Activated naive CD8-positive, alpha-beta T cell treated with anti-CD3 and anti-CD28 coated beads for 36 hours (primary cell): Measurements from ENCODE around the gene PLD3. TPM values are rescaled to one million over a fixed set of nuclear protein-coding genes. Genes with fewer than 3 reads are reported as not detected.

Experiments
- DNase-seq: peaks from one replicate; pipeline ENCODE4 v3.0.0; 2021
- H3K27ac Mint-ChIP-seq: one replicate; pipeline ENCODE4 v1.8.0; 2022; ENCODE audit warnings: mild to moderate bottlenecking, moderate library complexity, mixed read lengths
- H3K27me3 Mint-ChIP-seq: one replicate; pipeline ENCODE4 v1.8.0; 2022; ENCODE audit warnings: mild to moderate bottlenecking, mixed read lengths
- H3K36me3 Mint-ChIP-seq: one replicate; pipeline ENCODE4 v1.8.0; 2021; ENCODE audit warnings: mild to moderate bottlenecking, mixed read lengths
- H3K4me1 Mint-ChIP-seq: one replicate; pipeline ENCODE4 v1.8.0; 2021; ENCODE audit warnings: mixed read lengths
- H3K4me3 Mint-ChIP-seq: one replicate; pipeline ENCODE4 v1.8.0; 2022; ENCODE audit warnings: mild to moderate bottlenecking, moderate library complexity, mixed read lengths
- H3K9me3 Mint-ChIP-seq: one replicate; pipeline ENCODE4 v1.8.0; 2022; ENCODE audit warnings: mixed read lengths
- total RNA-seq, 2 experiments: library from RNA; stranded (reverse); gene quantifications; one replicate each; pipeline ENCODE4 v1.2.3, GENCODE V29; 2021

PLD3 gene
- total RNA-seq, 2 experiments from 2014 or later, result 41.8 to 44.2 TPM

DNA sequence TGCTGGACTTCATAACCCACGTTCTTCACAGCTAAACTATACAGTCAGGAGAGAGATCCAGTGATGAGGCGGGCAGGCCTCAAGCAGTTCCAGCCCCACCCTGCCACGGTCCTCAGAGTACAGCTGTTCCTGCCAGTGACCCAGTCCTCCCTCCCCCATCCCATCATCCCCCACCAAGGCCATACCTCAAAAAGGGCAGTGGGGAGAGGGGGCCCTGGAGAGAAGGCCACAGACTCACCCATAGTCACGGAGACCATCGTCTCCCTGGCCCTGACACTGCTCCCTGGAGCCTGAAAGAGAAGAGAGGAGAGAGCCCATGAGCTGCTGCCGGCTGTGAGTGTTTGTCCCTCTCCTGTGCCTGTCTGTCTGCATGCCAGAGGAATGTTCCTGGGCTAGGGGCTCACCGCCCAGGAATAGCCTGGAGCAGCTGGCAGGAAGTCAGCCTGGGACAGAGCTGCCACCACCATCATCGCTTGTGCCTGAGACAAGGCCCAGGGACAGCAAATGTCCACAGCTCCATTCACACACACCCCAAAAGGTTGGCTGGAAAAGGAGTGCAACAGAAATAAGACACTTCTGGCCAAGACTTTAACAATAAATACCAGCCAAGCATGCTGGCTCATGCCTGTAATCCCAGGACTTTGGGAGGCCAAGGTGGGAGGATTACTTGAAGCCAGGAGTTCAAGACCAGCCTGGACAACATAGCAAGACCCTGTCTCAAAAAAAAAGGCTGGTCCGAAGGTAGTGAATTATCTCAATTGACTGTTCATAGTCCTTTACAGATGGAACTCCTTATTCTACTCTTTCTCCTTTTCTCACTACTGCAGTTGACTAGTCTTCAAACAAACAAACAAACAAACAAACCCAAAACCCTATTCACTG is 6.7 kb upstream of the PLD3 start:
- no peak for DNase-seq
- Mint-ChIP-seq H3K36me3 (peaks cover 7% of the 10 kb centered on the region), H3K27me3 (no peaks in the 10 kb centered on the region), H3K4me1 (no peaks in the 10 kb centered on the region), H3K27ac (no peak overlapping the region), H3K4me3 (no peak overlapping the region), H3K9me3 (no peaks in the 10 kb centered on the region)

DNA sequence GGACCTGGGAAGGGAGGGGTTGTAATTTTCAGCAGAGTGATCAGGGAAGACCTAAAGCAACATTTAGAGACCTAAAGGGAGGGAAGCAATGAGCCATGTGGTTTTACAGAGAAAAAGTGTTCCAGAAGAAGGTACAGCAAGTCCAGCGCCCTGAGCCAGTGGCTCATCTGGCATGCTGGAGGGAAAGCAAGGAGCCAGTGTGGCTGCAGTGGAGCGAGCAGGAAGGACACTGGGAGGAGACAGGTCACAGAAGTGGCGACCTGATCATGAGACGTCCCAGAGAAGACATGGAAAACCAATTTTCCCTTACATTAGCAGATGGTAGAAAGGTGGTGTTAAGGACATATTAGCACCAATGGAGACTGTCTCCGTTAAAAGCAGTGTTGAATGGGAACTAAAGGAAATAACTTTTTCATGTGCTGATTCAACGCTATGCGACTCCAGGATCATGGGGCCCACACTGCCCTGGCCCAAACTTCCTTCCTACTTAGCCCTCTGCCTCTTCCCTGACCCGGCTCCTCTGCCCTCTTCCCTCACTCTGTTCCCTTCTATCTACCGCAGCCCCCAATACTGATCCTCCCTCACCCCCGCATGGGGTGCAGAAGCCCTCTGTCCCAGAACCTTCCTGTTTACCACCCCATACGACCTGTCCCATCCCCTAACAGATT is 5.7 kb upstream of the PLD3 start:
- Mint-ChIP-seq H3K9me3 (no peaks in the 10 kb centered on the region), H3K4me1 (peaks cover 2% of the 10 kb centered on the region), H3K36me3 (peaks cover 8% of the 10 kb centered on the region), H3K4me3 (no peak overlapping the region), H3K27me3 (no peaks in the 10 kb centered on the region), H3K27ac (no peak overlapping the region)
- DNase-seq, result no peak

DNA sequence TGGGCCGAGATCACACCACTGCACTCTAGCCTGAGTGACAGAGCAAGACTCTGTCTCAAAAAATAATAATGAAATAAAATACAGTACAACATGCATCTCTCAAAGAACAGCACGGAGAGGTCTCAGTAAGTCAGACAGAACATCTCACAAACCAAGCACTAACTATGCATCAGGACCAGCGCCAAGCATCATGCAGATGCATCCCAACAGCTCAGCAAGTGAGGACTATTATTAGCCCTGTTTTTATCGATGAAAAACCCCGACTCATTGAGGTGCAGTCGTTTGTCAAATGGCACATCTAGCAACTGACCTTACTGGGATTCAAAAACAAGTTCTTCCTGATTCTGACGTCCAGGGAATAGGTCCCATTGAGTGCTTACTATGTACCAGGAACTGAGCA is 4.1 kb upstream of the PLD3 start:
- Mint-ChIP-seq H3K4me3 (no peak overlapping the region), H3K4me1 (peaks cover 2% of the 10 kb centered on the region), H3K36me3 (peaks cover 7% of the 10 kb centered on the region), H3K27ac (no peak overlapping the region), H3K9me3 (no peaks in the 10 kb centered on the region), H3K27me3 (no peaks in the 10 kb centered on the region)
- no peak for DNase-seq

GRCh38 chr19:40348961-40349507 is 539 bp downstream of the PLD3 start:
- H3K36me3 Mint-ChIP-seq, result peaks cover 2% of the 10 kb centered on the region
- H3K27me3 Mint-ChIP-seq, result no peaks in the 10 kb centered on the region
- peak overlapping the region; percentile 77 for H3K27ac Mint-ChIP-seq
- no peak for DNase-seq
- H3K4me3 Mint-ChIP-seq, result peak overlapping the region; percentile 87
- H3K9me3 Mint-ChIP-seq, result no peaks in the 10 kb centered on the region
- H3K4me1 Mint-ChIP-seq, result peaks cover 4% of the 10 kb centered on the region

GRCh38 chr19:40355975-40356680 is 7.6 kb downstream of the PLD3 start:
- Mint-ChIP-seq H3K36me3 (peaks cover 2% of the 10 kb centered on the region), H3K4me1 (peaks cover 21% of the 10 kb centered on the region), H3K9me3 (no peaks in the 10 kb centered on the region), H3K27ac (peak overlapping the region; percentile 4), H3K4me3 (no peak overlapping the region), H3K27me3 (no peaks in the 10 kb centered on the region)
- DNase-seq, result no peak

- Mint-ChIP-seq H3K27ac (peak overlapping the region; percentile 4), H3K36me3 (peaks cover 2% of the 10 kb centered on the region), H3K9me3 (no peaks in the 10 kb centered on the region), H3K4me3 (no peak overlapping the region), H3K4me1 (peaks cover 22% of the 10 kb centered on the region), H3K27me3 (no peaks in the 10 kb centered on the region)
- no peak for DNase-seq
These were observed 8.4 kb downstream of the PLD3 start for GRCh38 chr19:40356681-40357595.

- Mint-ChIP-seq H3K9me3 (no peaks in the 10 kb centered on the region), H3K27ac (no peak overlapping the region), H3K4me3 (no peak overlapping the region), H3K27me3 (no peaks in the 10 kb centered on the region), H3K36me3 (peaks cover 2% of the 10 kb centered on the region), H3K4me1 (peaks cover 22% of the 10 kb centered on the region)
- no peak for DNase-seq
These were observed 9.1 kb downstream of the PLD3 start for GRCh38 chr19:40357640-40358039.

GRCh38 chr19:40358773-40359172 is 10.3 kb downstream of the PLD3 start:
- DNase-seq, result no peak
- Mint-ChIP-seq H3K4me1 (peaks cover 27% of the 10 kb centered on the region), H3K9me3 (no peaks in the 10 kb centered on the region), H3K4me3 (no peak overlapping the region), H3K27ac (peak overlapping the region; percentile 63), H3K36me3 (peaks cover 2% of the 10 kb centered on the region), H3K27me3 (no peaks in the 10 kb centered on the region)

DNA sequence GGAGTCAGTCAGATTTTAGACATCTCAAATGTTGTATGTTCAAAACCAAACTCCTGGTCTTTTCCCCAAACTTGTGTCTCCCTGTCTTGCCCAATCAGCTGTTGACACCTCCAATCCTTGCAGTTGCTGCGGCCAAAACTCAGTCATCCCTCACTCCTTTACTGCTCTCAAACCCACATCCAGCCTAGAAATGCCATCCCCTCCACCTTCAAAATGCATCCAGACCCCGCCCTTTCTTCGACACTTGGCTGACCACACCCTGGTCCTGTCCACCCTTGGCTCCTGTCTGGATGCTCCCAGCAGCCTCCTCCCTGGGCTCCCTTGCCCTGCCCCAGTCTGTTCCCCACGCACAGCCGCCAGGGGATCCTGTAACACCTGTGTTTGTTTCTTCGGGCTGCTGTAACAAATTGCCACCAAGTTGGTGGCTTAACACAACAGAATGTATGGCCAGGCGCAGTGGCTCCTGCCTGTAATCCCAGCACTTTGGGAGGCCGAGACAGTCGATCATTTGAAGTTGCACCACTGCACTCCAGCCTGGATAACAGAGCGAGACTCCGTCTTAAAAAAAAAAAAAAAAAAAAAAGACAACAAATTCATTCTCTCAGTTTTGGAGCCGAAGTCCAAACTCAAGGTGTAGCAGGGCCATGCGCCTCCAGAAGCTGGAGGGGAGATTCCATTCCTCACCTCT is 11.7 kb downstream of the PLD3 start:
- Mint-ChIP-seq H3K4me1 (peaks cover 31% of the 10 kb centered on the region), H3K27ac (no peak overlapping the region), H3K4me3 (no peak overlapping the region)

GRCh38 chr19:40360708-40361241 is 12.3 kb downstream of the PLD3 start:
- H3K27ac Mint-ChIP-seq, result no peak overlapping the region
- H3K9me3 Mint-ChIP-seq, result no peaks in the 10 kb centered on the region
- no peak for DNase-seq
- H3K36me3 Mint-ChIP-seq, result peaks cover 4% of the 10 kb centered on the region
- peaks cover 32% of the 10 kb centered on the region for H3K4me1 Mint-ChIP-seq
- H3K4me3 Mint-ChIP-seq, result no peak overlapping the region
- no peaks in the 10 kb centered on the region for H3K27me3 Mint-ChIP-seq

More for the DNA sequence above, 11.7 kb downstream of the PLD3 start:
- Mint-ChIP-seq H3K36me3 (peaks cover 4% of the 10 kb centered on the region), H3K27me3 (no peaks in the 10 kb centered on the region), H3K9me3 (no peaks in the 10 kb centered on the region)
- no peak for DNase-seq

DNA sequence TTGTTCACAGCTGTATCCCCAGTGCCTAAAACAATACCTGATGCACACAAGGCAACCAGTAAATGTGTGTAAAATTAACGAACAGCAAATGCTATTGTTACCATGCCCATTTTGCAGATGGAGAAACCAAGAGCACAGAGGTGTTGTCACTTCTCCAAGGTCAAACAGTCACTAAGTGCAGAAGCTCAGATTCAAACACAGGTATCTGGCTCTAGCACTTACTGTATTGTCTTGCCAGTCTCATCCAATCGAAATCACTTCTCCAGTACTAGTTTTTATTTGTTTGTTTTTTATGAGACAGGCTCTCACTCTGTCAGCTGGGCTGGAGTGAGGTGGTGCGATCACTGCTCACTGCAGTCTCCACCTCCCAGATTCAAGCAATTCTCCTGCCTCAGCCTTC is 13.7 kb downstream of the PLD3 start:
- H3K9me3 Mint-ChIP-seq, result no peaks in the 10 kb centered on the region
- no peaks in the 10 kb centered on the region for H3K27me3 Mint-ChIP-seq
- peaks cover 2% of the 10 kb centered on the region for H3K36me3 Mint-ChIP-seq
- no peak overlapping the region for H3K4me3 Mint-ChIP-seq
- no peak overlapping the region for H3K27ac Mint-ChIP-seq
- DNase-seq, result no peak
- H3K4me1 Mint-ChIP-seq, result peaks cover 20% of the 10 kb centered on the region

DNA sequence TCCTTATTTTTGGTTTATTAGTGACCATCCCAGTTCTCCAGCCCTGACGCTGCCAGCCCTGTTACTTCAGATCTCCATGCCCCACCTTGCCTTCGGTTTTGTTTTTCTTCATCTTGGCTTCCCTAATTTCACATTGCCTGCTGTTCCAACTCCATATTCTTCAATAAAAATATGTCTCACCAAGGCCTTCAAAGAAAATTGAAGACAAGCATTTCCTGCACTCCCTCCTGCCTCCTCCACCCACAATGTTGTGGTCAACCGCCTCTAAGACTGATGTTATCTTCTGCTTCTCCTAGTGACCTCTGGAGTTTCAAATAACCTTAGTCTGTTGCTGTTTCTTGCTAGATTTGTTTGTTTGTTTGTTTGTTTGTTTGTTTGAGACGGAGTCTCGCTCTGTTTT is 14.6 kb downstream of the PLD3 start:
- H3K9me3 Mint-ChIP-seq, result no peaks in the 10 kb centered on the region
- no peak for DNase-seq
- no peak overlapping the region for H3K27ac Mint-ChIP-seq
- H3K4me3 Mint-ChIP-seq, result no peak overlapping the region
- peaks cover 18% of the 10 kb centered on the region for H3K4me1 Mint-ChIP-seq
- no peaks in the 10 kb centered on the region for H3K27me3 Mint-ChIP-seq
- H3K36me3 Mint-ChIP-seq, result peaks cover 2% of the 10 kb centered on the region

DNA sequence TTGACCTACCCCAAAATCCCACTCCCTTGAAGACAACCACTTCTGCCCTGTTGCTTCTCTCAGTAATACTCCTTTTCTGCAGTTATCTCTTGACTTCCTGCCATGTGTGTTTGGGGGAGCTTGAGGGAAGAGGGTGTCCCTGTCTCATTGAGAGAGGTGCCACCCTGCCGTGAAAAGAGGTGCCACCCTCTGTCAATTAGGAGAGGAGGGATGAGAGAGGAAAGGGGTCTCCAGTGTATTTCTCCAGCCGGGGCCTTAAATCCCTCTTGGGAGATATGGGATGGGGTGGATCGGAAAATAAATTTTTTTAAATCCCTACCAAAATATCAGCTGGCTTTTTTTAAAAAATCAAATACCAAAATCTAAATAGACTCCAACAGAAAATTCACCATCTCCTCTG is 16.5 kb downstream of the PLD3 start:
- Mint-ChIP-seq H3K4me3 (peak overlapping the region; percentile 42), H3K36me3 (peaks cover 2% of the 10 kb centered on the region), H3K4me1 (peaks cover 15% of the 10 kb centered on the region), H3K27ac (no peak overlapping the region), H3K27me3 (no peaks in the 10 kb centered on the region), H3K9me3 (no peaks in the 10 kb centered on the region)
- DNase-seq, result no peak
